Epithelial cell of prostate (primary cell): ENCODE results near the gene TEKT1.
"Not testable (repeated sequence)": the region's sequence is repeated elsewhere in the genome, so short reads cannot be mapped to it uniquely, and the experiment has no call there.

Source experiments
- DNase-seq: peaks from one replicate; pipeline ENCODE4 v3.0.0-alpha.2; 2011; ENCODE audit warnings: low read depth, low spot score
- H3K27ac ChIP-seq: fragments of 450-650 bp; 2 replicates; pipeline ENCODE4 v1.5.1; 2017; ENCODE audit warnings: mild to moderate bottlenecking

Gene TEKT1

GRCh38 chr17:6831661-6832263, at the start of gene TEKT1:
Gene TEKT1, minus strand, starts transcription at chr17:6831729. Its CDS starts 1,353 bp downstream, at chr17:6830376.
- DNase-seq = no peak
- no peak within 1 kb of the TSS for H3K27ac ChIP-seq

DNA sequence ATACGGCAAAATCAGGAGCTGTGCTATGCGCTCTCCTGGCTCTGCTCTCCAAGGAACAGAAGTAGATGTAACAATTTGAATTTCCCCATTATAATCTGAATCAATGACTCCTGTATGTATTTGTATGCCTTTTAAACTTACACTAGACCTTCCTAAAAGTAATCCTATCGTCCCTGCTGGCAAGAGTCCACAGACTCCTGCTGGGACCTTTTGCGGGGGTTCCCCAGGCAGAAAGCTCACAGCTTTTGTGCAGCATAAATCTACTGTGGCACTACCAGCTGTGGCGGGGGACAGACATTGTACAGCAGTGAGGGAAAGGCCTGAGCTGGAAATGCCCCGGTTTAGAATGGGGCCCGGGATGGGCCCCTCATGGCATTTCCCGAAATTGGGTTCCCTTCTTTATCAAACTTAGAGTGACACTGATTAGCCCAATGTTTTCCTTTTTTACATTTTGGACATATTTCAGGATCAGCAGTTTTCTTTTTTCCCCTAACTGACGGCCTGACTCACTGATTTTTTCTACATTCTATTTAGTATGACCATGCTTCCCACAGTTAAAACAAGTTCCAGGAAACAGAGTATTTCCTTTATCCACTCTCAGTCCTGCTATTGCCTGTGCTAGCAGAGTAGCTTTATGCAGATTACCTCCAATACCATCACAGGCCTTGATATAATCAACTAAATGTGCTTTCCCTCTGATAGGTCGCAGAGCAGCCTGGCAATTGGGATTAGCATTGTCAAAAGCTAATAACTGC, 47.9 kb upstream of the TEKT1 start:
- DNase-seq, H3K27ac ChIP-seq: not testable (repeated sequence)

- not testable (repeated sequence) for DNase-seq
- H3K27ac ChIP-seq = peak overlapping the region; percentile 18
These were observed 43.7 kb upstream of the TEKT1 start for GRCh38 chr17:6875276-6875675.

- H3K27ac ChIP-seq = peak overlapping the region; percentile 76
- DNase-seq = no peak
These were observed 41.4 kb upstream of the TEKT1 start for GRCh38 chr17:6872936-6873335.

- no peak for DNase-seq
- H3K27ac ChIP-seq = no peak overlapping the region
These were observed 39.3 kb upstream of the TEKT1 start for GRCh38 chr17:6870841-6871240.

DNA sequence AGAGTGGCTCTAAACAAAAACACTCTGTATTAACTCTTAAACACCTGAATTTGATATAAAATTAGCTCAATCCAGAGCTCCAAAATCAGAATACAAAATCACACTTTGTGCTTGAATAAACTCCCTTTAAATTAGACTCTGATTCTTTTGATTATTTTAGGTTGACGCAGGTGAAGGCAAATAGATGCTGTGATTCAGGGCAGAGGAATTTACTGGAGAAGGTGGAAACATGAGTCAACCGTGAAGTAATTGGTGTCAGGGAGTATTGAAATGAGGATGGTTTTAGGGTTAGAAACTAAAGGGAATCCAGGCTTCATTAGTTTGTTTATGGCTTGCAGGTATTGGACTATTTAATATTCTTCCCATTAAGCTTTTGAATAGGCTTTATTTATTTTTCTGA, 37.1 kb upstream of the TEKT1 start:
- peak; percentile 60 for DNase-seq
- peak overlapping the region; percentile 74 for H3K27ac ChIP-seq

GRCh38 chr17:6867849-6868248, 36.3 kb upstream of the TEKT1 start:
- no peak for DNase-seq
- H3K27ac ChIP-seq = peak overlapping the region; percentile 74

- no peak overlapping the region for H3K27ac ChIP-seq
- no peak for DNase-seq
These were observed 31.3 kb upstream of the TEKT1 start for GRCh38 chr17:6862825-6863224.

GRCh38 chr17:6862122-6862521, 30.6 kb upstream of the TEKT1 start:
- no peak for DNase-seq
- H3K27ac ChIP-seq = no peak overlapping the region

- H3K27ac ChIP-seq = no peak overlapping the region
- no peak for DNase-seq
These were observed 26.4 kb upstream of the TEKT1 start for GRCh38 chr17:6857904-6858303.

DNA sequence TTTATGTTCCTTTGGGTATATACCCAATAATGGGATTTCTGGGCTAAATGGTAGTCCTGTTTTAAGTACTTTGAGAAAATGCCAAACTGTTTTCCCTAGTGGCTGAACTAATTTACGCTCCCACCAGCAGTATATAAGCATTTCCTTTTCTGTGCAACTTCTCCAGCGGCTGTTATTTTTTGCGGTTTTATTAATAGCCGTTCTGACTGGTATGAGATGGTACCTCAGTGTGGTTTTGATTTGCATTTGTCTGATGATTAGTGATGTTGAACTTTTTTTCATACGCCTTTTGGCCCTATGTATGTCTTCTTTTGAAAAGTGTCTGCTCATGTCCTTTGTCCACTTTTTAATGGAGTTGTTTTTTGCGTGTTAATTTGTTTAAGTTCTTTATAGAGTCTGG, 25.8 kb upstream of the TEKT1 start:
- H3K27ac ChIP-seq = no peak overlapping the region
- no peak for DNase-seq

DNA sequence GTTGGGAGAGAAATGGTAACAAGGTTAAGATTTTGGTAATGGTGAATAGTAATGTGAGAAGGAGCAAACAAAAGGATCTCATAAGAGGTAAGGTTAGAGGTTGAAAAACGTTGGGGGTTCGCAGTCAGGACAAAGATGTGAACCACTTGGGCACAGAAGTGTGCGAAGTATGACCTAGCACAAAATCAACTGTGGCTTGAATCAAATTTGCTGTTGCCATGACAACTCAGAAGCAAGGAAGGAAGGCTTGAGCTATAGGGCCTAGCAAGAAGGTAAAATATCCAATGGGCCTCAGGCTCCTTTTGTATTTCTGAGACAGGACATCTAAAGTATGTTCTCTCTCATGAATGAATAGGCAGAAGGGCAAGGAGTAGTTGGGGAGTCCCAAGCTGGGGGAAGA, 24.5 kb upstream of the TEKT1 start:
- no peak for DNase-seq
- no peak overlapping the region for H3K27ac ChIP-seq

- peak overlapping the region; percentile 82 for H3K27ac ChIP-seq
- no peak for DNase-seq
These were observed 22.4 kb upstream of the TEKT1 start for GRCh38 chr17:6853764-6854442.

- DNase-seq, H3K27ac ChIP-seq: not testable (repeated sequence)
These were observed 17.1 kb upstream of the TEKT1 start for GRCh38 chr17:6848545-6849179.

DNA sequence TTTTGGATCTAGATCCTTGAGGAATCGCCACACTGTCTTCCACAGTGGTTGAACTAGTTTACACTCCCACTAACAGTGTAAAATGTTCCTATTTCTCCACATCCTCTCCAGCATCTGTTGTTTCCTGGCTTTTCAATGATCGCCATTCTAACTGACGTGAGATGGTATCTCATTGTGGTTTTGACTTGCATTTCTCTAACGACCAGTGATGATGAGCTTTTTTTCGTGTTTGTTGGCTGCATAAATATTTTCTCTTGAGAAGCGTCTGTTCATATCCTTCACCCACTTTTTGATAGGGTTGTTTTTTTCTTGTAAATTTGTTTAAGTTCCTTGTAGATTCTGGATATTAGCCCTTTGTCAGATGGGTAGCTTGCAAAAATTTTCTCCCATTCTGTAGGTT, 14.6 kb upstream of the TEKT1 start:
- H3K27ac ChIP-seq, DNase-seq: not testable (repeated sequence)

DNA sequence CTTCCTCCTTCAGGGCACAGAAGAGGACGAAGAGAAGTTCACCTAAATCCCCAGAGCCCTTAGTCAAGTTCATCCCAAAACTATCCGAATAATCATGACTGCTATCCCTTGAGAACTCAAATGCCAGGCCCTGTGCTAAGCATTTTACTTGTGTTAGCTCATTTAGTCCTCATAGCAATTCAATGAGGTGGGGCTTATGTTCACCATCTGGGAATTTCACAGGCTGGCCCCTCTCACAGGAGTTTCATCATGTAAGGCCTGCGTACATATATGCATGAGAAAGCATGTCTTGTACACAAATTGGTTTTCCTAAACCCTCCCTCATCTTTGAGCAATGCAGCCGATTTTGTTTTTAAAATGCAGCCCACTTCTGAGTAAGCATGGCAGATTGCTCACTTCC, 12.9 kb upstream of the TEKT1 start:
- not testable (repeated sequence) for DNase-seq, H3K27ac ChIP-seq

- H3K27ac ChIP-seq = no peak overlapping the region
- DNase-seq = no peak
These were observed 11.8 kb upstream of the TEKT1 start for GRCh38 chr17:6843241-6843880.

DNA sequence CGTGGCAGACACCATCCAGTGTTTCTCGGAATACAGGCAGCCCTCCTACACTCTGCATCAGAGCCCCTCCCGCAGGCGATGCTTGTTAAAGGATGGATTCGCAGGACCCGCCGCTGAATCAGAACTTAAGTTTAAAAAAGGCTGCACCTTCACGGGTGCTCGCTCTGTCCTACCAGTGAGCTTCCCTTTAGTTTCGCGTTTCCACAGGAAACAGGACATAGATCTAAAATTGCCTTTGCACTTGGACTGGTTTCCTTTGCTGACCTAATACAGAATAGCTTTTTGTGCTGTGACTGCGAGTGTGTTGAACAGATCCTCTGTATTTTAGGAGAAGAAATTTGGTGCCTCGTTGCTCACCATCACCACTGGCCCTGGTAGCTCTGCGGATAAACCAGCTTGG, 10.2 kb upstream of the TEKT1 start:
- not testable (repeated sequence) for DNase-seq, H3K27ac ChIP-seq

DNA sequence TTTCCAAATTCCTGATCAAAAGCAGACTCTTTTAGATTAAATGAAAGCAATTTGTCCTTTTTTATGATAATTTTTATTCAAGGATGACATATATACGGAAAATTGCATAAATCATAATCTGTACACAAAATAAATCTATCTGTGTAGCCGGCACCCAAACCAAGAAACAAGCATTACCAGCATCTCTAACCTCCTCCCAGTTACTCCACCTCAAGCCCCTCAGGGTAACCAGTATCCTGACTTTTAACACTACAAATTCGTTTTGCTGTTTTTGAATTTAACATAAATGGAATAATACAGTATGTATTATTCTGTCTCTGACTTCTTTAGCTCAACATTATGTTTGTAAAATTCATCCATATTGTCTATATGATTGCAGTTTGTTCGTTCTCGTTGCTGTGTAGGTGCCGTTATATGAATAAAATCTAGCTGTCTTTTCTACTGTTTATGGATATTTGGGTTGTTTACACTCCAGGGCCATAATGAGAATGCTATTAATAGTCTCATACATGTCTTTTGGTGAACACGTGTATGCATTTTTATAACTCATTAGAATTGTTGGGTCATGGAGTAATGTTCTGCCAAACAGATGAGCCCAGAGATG, 1.0 kb downstream of the TEKT1 start:
- no peak overlapping the region for H3K27ac ChIP-seq
- DNase-seq = no peak

- peak; percentile 24 for DNase-seq
These were observed 8.5 kb downstream of the TEKT1 start for GRCh38 chr17:6823011-6823442.

More at GRCh38 chr17:6823011-6823442, 8.5 kb downstream of the TEKT1 start:
- peak overlapping the region; percentile 47 for H3K27ac ChIP-seq
